Measurements from ENCODE around the gene ETNK2. TPM values are rescaled to one million over a fixed set of nuclear protein-coding genes. Genes with fewer than 3 reads are reported as not detected.

The ETNK2 gene
- total and polyA plus RNA-seq, 2 of the 13 experiments (the other 11 are each of a cell fraction or from before 2014, with no cell fraction given): 15.5 to 42.8 TPM

GRCh38 chr1:204127597-204128242 is 24.1 kb downstream of the ETNK2 start (continued):
- peak; percentile 92 for TF ChIP-seq CTCF (CRISPR knock-in tag; IDR thresholded peaks at IDR 0.05)
- no peak for TF ChIP-seq RNF2 (conservative IDR thresholded peaks at IDR 0.05; ENCODE audit: low read depth)
- no peak for TF ChIP-seq RXRB (CRISPR knock-in tag; IDR thresholded peaks at IDR 0.05; ENCODE audit: borderline replicate concordance)
- no peak for TF ChIP-seq TGIF2 (CRISPR knock-in tag; IDR thresholded peaks at IDR 0.05)
- TF ChIP-seq ZNF710 (CRISPR knock-in tag; IDR thresholded peaks at IDR 0.05; ENCODE audit: borderline replicate concordance): no peak
- peak; percentile 56; the same call in 1 of the 2 replicates for TF ChIP-seq SALL1 (CRISPR knock-in tag; IDR thresholded peaks at IDR 0.05)
- no peak for TF ChIP-seq ZNF614 (CRISPR knock-in tag; IDR thresholded peaks at IDR 0.05; ENCODE audit: borderline replicate concordance)
- no peak for TF ChIP-seq MEF2D (CRISPR knock-in tag; IDR thresholded peaks at IDR 0.05)
- TF ChIP-seq AHDC1 (CRISPR knock-in tag; IDR thresholded peaks at IDR 0.05; ENCODE audit: borderline replicate concordance): no peak
- no peak for TF ChIP-seq SNAPC4 (CRISPR knock-in tag; IDR thresholded peaks at IDR 0.05)
- TF ChIP-seq MIER2 (CRISPR knock-in tag; IDR thresholded peaks at IDR 0.05): no peak
- TF ChIP-seq NR2F6 (IDR thresholded peaks at IDR 0.05): no peak
- 0 out of 2 replicates have a peak, but pooled peaks have one; percentile 26 for TF ChIP-seq NR2F6 (CRISPR knock-in tag; IDR thresholded peaks at IDR 0.05)
- no peak for TF ChIP-seq HDAC2 (CRISPR knock-in tag; IDR thresholded peaks at IDR 0.05)
- peak; percentile 90 for TF ChIP-seq SRF (IDR thresholded peaks at IDR 0.05; ENCODE audit: low read depth, low read length)
